Uterus (tissue), 4 donors: ENCODE data around the gene MTMR11. TPM values are rescaled to one million over a fixed set of nuclear protein-coding genes. Genes with fewer than 3 reads are reported as not detected.

Experiments
- DNase-seq, 2 donors: peaks; one replicate each; pipeline ENCODE4 v3.0.0-alpha.2; 2019 to 2020
- H3K27ac ChIP-seq, 2 donors: fragments of 200-600 bp; sonication (generic); 1 replicate in 1 of 2; 2 replicates in 1 of 2; pipeline ENCODE4 v1.5.1; 2016 to 2018
- H3K27me3 ChIP-seq, 2 donors: fragments of 200-600 bp; sonication (generic); one replicate each; pipeline ENCODE4 v1.5.1; 2018 to 2019; ENCODE audit warnings: control low read depth in 1 of 2
- H3K36me3 ChIP-seq, 2 donors: fragments of 200-600 bp; sonication (generic); one replicate each; pipeline ENCODE4 v1.5.1; 2019; ENCODE audit warnings: control low read depth in 1 of 2
- H3K4me1 ChIP-seq, 2 donors: fragments of 200-600 bp; sonication (generic); one replicate each; pipeline ENCODE4 v1.5.1; 2018 to 2019; ENCODE audit warnings: control low read depth in 1 of 2
- H3K4me3 ChIP-seq, 2 donors: fragments of 200-600 bp; sonication (generic); 1 replicate in 1 of 2; 2 replicates in 1 of 2; pipeline ENCODE4 v1.5.1; 2018 to 2019; ENCODE audit warnings: mild to moderate bottlenecking in 1 of 2
- H3K9me3 ChIP-seq, 2 donors: fragments of 200-600 bp; sonication (generic); one replicate each; pipeline ENCODE4 v1.5.1; 2019; ENCODE audit warnings: control low read depth in 1 of 2
- CTCF ChIP-seq, 4 experiments: fragments of 200-600 bp in 2 of 4; fragments of 450-650 bp in 2 of 4; sonication (generic) in 2 of 4; IDR thresholded peaks; one replicate each; pipeline ENCODE4 v1.5.1; 2016 to 2019; ENCODE audit warnings: antibody characterized with exemption in 4 of 4, mild to moderate bottlenecking in 2 of 4, moderate library complexity in 1 of 4
- POLR2A ChIP-seq, 2 donors: fragments of 450-650 bp; IDR thresholded peaks; one replicate each; pipeline ENCODE4 v1.6.1; 2016; ENCODE audit warnings: antibody characterized with exemption in 2 of 2, mild to moderate bottlenecking in 1 of 2, moderate library complexity in 1 of 2
- intact Hi-C: fragments of 100-400 bp; cut with DNase I; formaldehyde crosslinking; loops from one replicate; pipeline ENCODE4 v1.15.1; 2023; ENCODE audit warnings: low total_unique reads
- total RNA-seq, 4 donors: library from RNA; depleted of rRNA in 3 of 4; stranded (reverse); fragments of >200 nt in 3 of 4; gene quantifications; one replicate each; pipeline versions ENCODE4 v1.1.0 to v1.2.4, GENCODE V29; 2014 to 2023
- donor health status: DM: yes; HTN: yes; CAD: no.

The MTMR11 gene
- total RNA-seq, 4 donors from 2014 or later: 6.4 to 48.2 (median 32.1) TPM

GRCh38 chr1:149977345-149977744, 40.7 kb upstream of the MTMR11 start:
- no peak for DNase-seq
- H3K4me3 ChIP-seq: no peak overlapping the region
- H3K4me1 ChIP-seq: peaks cover 0 to 8% of the 10 kb centered on the region in 2 donors
- H3K27me3 ChIP-seq: no peaks in the 10 kb centered on the region
- no peak overlapping the region for H3K27ac ChIP-seq
- no peak for TF ChIP-seq CTCF (IDR thresholded peaks at IDR 0.05)
- TF ChIP-seq POLR2A (IDR thresholded peaks at IDR 0.05): no peak
- H3K9me3 ChIP-seq: no peaks in the 10 kb centered on the region
- H3K36me3 ChIP-seq: no peaks in the 10 kb centered on the region
- intact Hi-C loops: no loop called here

- Histone ChIP-seq H3K27me3 (no peaks in the 10 kb centered on the region), H3K36me3 (no peaks in the 10 kb centered on the region), H3K4me1 (no peaks in the 10 kb centered on the region), H3K9me3 (no peaks in the 10 kb centered on the region), H3K27ac (no peak overlapping the region), H3K4me3 (no peak overlapping the region)
- intact Hi-C loops: no loop called here
- DNase-seq: no peak
- TF ChIP-seq POLR2A (IDR thresholded peaks at IDR 0.05) (no peak), CTCF (IDR thresholded peaks at IDR 0.05) (no peak)
Measured at GRCh38 chr1:149972547-149972946, 35.9 kb upstream of the MTMR11 start.

- Histone ChIP-seq H3K9me3 (no peaks in the 10 kb centered on the region), H3K4me1 (no peaks in the 10 kb centered on the region), H3K4me3 (no peak overlapping the region), H3K36me3 (no peaks in the 10 kb centered on the region), H3K27me3 (no peaks in the 10 kb centered on the region), H3K27ac (no peak overlapping the region)
- intact Hi-C loops: loop anchor here (10.0 kb wide), 1 partner anchor 207 kb away; no protein-coding TSS in a partner anchor
- TF ChIP-seq CTCF (IDR thresholded peaks at IDR 0.05) (no peak), POLR2A (IDR thresholded peaks at IDR 0.05) (no peak)
- DNase-seq: no peak
Measured at GRCh38 chr1:149967646-149968045, 31.0 kb upstream of the MTMR11 start.

GRCh38 chr1:149967041-149967440, 30.4 kb upstream of the MTMR11 start:
- H3K9me3 ChIP-seq: no peaks in the 10 kb centered on the region
- no peaks in the 10 kb centered on the region for H3K4me1 ChIP-seq
- no peak overlapping the region for H3K4me3 ChIP-seq
- DNase-seq: no peak
- no peaks in the 10 kb centered on the region for H3K36me3 ChIP-seq
- intact Hi-C loops: loop anchor here (10.0 kb wide), 1 partner anchor 208 kb away; no protein-coding TSS in a partner anchor
- H3K27me3 ChIP-seq: no peaks in the 10 kb centered on the region
- no peak overlapping the region for H3K27ac ChIP-seq
- TF ChIP-seq POLR2A (IDR thresholded peaks at IDR 0.05) (no peak), CTCF (IDR thresholded peaks at IDR 0.05) (no peak)

- Histone ChIP-seq H3K27ac (no peak overlapping the region), H3K9me3 (no peaks in the 10 kb centered on the region), H3K36me3 (no peaks in the 10 kb centered on the region), H3K4me1 (no peaks in the 10 kb centered on the region), H3K27me3 (no peaks in the 10 kb centered on the region), H3K4me3 (no peak overlapping the region)
- intact Hi-C loops: loop anchor here (10.0 kb wide), 1 partner anchor 208 kb away; no protein-coding TSS in a partner anchor
- DNase-seq: no peak
- TF ChIP-seq POLR2A (IDR thresholded peaks at IDR 0.05) (no peak), CTCF (IDR thresholded peaks at IDR 0.05) (no peak)
Measured at GRCh38 chr1:149966405-149966804, 29.7 kb upstream of the MTMR11 start.
